ENCODE results near the gene COL19A1. TPM values are rescaled to one million over a fixed set of nuclear protein-coding genes. Genes with fewer than 3 reads are reported as not detected.

The COL19A1 gene
- total RNA-seq, 1 experiment from 2014 or later: not detected

- intact Hi-C loops (cut with micrococcal nuclease; ENCODE audit: unreplicated experiment): no loop called here
- BruUV-seq (replicated peaks): no TSS peak
- ChIA-PET POLR2A (interaction anchor here (0.5 kb wide), 1 partner anchor 17 kb away, joined by 3 read pairs; no protein-coding TSS in a partner anchor), CTCF (no interaction called here)
- DNase-seq (ENCODE audit: low read depth, low spot score) (no peak), ATAC-seq (no peak)
- no peaks in the 10 kb centered on the region; the same call in 1 of the 2 replicates for H3K36me3 ChIP-seq (ENCODE audit: control insufficient read depth, insufficient read depth, low read length)
- in situ Hi-C loops (cut with HindIII; ENCODE audit: low pct_unique_long_range_greater_than_20kb, low sequenced_read_pairs): no loop called here
- no peaks in the 10 kb centered on the region for H3K27me3 ChIP-seq (ENCODE audit: control insufficient read depth, insufficient read depth, low read length)
- no peaks in the 10 kb centered on the region for H3K9me3 ChIP-seq (ENCODE audit: control insufficient read depth, insufficient read depth, low read depth, low read length)
- H3K4me3 ChIP-seq (ENCODE audit: low read depth in 2 of 2, low read length in 2 of 2): no peak overlapping the region
- H3K4me1 ChIP-seq (ENCODE audit: control insufficient read depth, insufficient read depth, low read length): no peaks in the 10 kb centered on the region
- no peak overlapping the region for H3K27ac ChIP-seq (ENCODE audit: low read length)
- TF ChIP-seq SIN3A (IDR thresholded peaks at IDR 0.05; ENCODE audit: borderline replicate concordance, insufficient read depth, low read depth, low read length): no peak
- no peak for TF ChIP-seq CTCF (IDR thresholded peaks at IDR 0.05)
- TF ChIP-seq POLR2AphosphoS5 (IDR thresholded peaks at IDR 0.05; ENCODE audit: low read depth, low read length): no peak
- no peak for TF ChIP-seq REST (IDR thresholded peaks at IDR 0.05; ENCODE audit: insufficient read depth in 1 of 2, low read depth in 2 of 2, low read length in 1 of 2)
- TF ChIP-seq TCF7L2 (IDR thresholded peaks at IDR 0.05; ENCODE audit: low read depth, low read length): no peak
Measured at GRCh38 chr6:70073637-70074036, 207.3 kb downstream of the COL19A1 start.

GRCh38 chr6:70079241-70079640, 212.9 kb downstream of the COL19A1 start:
- no peaks in the 10 kb centered on the region for H3K9me3 ChIP-seq (ENCODE audit: control insufficient read depth, insufficient read depth, low read depth, low read length)
- no peak for DNase-seq (ENCODE audit: low read depth, low spot score)
- no peaks in the 10 kb centered on the region for H3K4me1 ChIP-seq (ENCODE audit: control insufficient read depth, insufficient read depth, low read length)
- intact Hi-C loops (cut with micrococcal nuclease; ENCODE audit: unreplicated experiment): no loop called here
- no peak overlapping the region for H3K4me3 ChIP-seq (ENCODE audit: low read depth in 2 of 2, low read length in 2 of 2)
- in situ Hi-C loops (cut with HindIII; ENCODE audit: low pct_unique_long_range_greater_than_20kb, low sequenced_read_pairs): no loop called here
- no peaks in the 10 kb centered on the region for H3K27me3 ChIP-seq (ENCODE audit: control insufficient read depth, insufficient read depth, low read length)
- ChIA-PET POLR2A (no interaction called here), CTCF (no interaction called here)
- no peak for TF ChIP-seq REST (IDR thresholded peaks at IDR 0.05; ENCODE audit: insufficient read depth in 1 of 2, low read depth in 2 of 2, low read length in 1 of 2)
- TF ChIP-seq POLR2AphosphoS5 (IDR thresholded peaks at IDR 0.05; ENCODE audit: low read depth, low read length): no peak
- TF ChIP-seq TCF7L2 (IDR thresholded peaks at IDR 0.05; ENCODE audit: low read depth, low read length): no peak
- no peak for TF ChIP-seq SIN3A (IDR thresholded peaks at IDR 0.05; ENCODE audit: borderline replicate concordance, insufficient read depth, low read depth, low read length)
- TF ChIP-seq CTCF (IDR thresholded peaks at IDR 0.05): no peak
- no peaks in the 10 kb centered on the region; the same call in 1 of the 2 replicates for H3K36me3 ChIP-seq (ENCODE audit: control insufficient read depth, insufficient read depth, low read length)
- no TSS peak for BruUV-seq (replicated peaks)
- no peak for ATAC-seq
- H3K27ac ChIP-seq (ENCODE audit: low read length): no peak overlapping the region
